DND-41 (cell line): ENCODE results near the gene GLB1L3.

Source experiments
- EZH2 ChIP-seq: IDR thresholded peaks from 3 replicates; pipeline ENCODE4 v1.6.1; 2012; ENCODE audit warnings: borderline replicate concordance, low read depth, mild to moderate bottlenecking, moderate library complexity, low read length, inconsistent platforms; ENCODE audit not compliant: severe bottlenecking
- TF ChIP-seq, protein P1 (sequence below): IDR thresholded peaks from 2 replicates; pipeline ENCODE4 v1.5.1; 2012; ENCODE audit warnings: borderline replicate concordance, low read length, moderate library complexity, mild to moderate bottlenecking; ENCODE audit not compliant: poor library complexity, severe bottlenecking; ENCODE audit errors: extremely low read depth

DNA sequence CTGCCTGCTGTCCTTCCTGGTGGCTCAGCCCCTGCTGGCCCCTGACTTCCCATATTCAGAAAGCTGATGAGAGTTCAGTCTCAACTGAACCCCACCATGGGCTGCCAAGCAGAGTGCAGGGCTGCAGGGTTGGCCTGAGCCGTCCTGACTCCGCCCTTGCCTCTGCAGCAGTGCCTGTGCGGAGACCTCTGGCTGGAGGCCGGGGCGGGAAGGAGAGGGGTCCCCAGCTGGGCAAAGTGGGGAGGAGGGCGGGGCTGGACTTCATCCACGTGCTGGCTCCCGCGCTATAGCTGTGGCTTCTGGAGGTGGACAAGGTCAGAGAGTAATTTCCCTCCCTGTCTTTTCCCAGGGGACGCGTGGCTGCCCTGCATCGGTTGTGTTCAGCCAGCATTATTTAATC, 13.6 kb downstream of the GLB1L3 start:
- TF ChIP-seq, protein P1, sequence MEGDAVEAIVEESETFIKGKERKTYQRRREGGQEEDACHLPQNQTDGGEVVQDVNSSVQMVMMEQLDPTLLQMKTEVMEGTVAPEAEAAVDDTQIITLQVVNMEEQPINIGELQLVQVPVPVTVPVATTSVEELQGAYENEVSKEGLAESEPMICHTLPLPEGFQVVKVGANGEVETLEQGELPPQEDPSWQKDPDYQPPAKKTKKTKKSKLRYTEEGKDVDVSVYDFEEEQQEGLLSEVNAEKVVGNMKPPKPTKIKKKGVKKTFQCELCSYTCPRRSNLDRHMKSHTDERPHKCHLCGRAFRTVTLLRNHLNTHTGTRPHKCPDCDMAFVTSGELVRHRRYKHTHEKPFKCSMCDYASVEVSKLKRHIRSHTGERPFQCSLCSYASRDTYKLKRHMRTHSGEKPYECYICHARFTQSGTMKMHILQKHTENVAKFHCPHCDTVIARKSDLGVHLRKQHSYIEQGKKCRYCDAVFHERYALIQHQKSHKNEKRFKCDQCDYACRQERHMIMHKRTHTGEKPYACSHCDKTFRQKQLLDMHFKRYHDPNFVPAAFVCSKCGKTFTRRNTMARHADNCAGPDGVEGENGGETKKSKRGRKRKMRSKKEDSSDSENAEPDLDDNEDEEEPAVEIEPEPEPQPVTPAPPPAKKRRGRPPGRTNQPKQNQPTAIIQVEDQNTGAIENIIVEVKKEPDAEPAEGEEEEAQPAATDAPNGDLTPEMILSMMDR: no peak
- no peak for TF ChIP-seq EZH2
